ENCODE results near the gene STARD3.

- TF ChIP-seq POLR2AphosphoS5 (IDR thresholded peaks at IDR 0.05; ENCODE audit: low read depth, low read length) (no peak), TAF1 (IDR thresholded peaks at IDR 0.05; ENCODE audit: borderline replicate concordance, low read depth, low read length) (no peak), POLR2A (IDR thresholded peaks at IDR 0.05; ENCODE audit: low read depth, low read length) (no peak)
Observed at GRCh38 chr17:39674702-39675389, 37.9 kb downstream of the STARD3 start.

All from GM12892 (cell line).